22Rv1 (cell line): ENCODE measurements around the gene DBN1.

ENCODE experiments used
- ZFX ChIP-seq: fragments of 450-650 bp; IDR thresholded peaks from 2 replicates; pipeline ENCODE4 v1.6.1; 2017; ENCODE audit warnings: antibody characterized with exemption, borderline replicate concordance
- TF ChIP-seq, protein P1 (sequence below): fragments of 450-650 bp; IDR thresholded peaks from 2 replicates; pipeline ENCODE4 v1.5.1; 2017; ENCODE audit warnings: mild to moderate bottlenecking

DNA sequence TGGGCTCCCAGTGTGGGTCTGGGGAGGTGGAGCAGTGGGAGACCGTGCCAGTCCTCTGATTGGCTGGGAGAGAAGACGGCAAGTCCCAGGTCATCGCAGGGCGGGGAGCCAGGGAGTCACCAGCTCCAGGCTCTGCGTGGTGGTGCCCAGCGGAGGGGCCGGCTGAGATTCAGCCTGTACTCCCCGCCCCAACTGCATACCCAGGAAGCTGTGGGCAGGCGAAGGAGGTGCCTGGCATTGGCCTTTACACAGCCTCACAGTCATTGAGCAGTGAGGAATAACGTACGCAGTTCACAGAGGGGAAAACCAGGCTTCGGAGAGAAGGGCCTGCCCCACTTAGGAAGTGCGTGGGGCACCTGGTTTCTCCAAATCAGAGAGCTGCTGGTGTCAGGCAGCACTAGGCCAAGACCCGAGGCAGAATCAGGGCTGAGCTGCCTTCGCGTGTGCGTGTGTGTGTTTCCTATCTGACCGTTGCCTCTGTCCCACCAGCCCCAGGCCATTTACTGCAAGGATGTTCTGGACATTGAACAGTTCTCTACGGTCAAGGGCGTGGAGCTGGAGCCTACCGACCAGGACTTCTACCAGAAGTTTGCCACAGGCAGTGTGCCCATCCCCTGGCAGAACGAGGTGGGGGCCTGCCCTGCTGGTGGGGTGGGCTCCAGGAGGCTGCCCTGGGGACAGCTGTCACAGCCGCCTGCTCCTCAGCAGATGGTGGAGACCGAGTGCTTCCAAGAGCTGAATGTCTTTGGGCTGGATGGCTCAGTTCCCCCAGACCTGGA, 33.0 kb downstream of the DBN1 start:
- TF ChIP-seq, protein P1, sequence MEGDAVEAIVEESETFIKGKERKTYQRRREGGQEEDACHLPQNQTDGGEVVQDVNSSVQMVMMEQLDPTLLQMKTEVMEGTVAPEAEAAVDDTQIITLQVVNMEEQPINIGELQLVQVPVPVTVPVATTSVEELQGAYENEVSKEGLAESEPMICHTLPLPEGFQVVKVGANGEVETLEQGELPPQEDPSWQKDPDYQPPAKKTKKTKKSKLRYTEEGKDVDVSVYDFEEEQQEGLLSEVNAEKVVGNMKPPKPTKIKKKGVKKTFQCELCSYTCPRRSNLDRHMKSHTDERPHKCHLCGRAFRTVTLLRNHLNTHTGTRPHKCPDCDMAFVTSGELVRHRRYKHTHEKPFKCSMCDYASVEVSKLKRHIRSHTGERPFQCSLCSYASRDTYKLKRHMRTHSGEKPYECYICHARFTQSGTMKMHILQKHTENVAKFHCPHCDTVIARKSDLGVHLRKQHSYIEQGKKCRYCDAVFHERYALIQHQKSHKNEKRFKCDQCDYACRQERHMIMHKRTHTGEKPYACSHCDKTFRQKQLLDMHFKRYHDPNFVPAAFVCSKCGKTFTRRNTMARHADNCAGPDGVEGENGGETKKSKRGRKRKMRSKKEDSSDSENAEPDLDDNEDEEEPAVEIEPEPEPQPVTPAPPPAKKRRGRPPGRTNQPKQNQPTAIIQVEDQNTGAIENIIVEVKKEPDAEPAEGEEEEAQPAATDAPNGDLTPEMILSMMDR, result no peak
- no peak for TF ChIP-seq ZFX
